ENCODE data around the gene SCRN2. TPM values are rescaled to one million over a fixed set of nuclear protein-coding genes. Genes with fewer than 3 reads are reported as not detected.
A peak's percentile ranks its signal among the peaks of the same experiment; 100 is the strongest.

Gene SCRN2
- 6.6 TPM for polyA plus RNA-seq (2013, experiment 1 of 2)
- polyA plus RNA-seq (2013, experiment 2 of 2), result 7.7 TPM

- WGBS (ENCODE audit: extremely low coverage, insufficient coverage, low lambda C conversion rate), result no CpG with 5 or more reads among the region's 55 CpGs
- peak; percentile 95 for DNase-seq
- Histone ChIP-seq H2BK120ac (ENCODE audit: low read depth, low read length) (no peak within 1 kb of the TSS), H3K79me1 (ENCODE audit: low read length) (peaks cover 4% of the 10 kb centered on the region), H3K23ac (ENCODE audit: low read length) (no peak within 1 kb of the TSS), H2AK5ac (ENCODE audit: low read length) (no peak within 1 kb of the TSS), H3K56ac (ENCODE audit: low read length) (peak within 1 kb of the TSS; percentile 86), H4K5ac (ENCODE audit: low read length) (no peak within 1 kb of the TSS), H3K9ac (ENCODE audit: low read length) (peak within 1 kb of the TSS; percentile 77), H4K8ac (ENCODE audit: low read depth, low read length) (peak within 1 kb of the TSS; percentile 58), H3K18ac (ENCODE audit: low read length) (peak within 1 kb of the TSS; percentile 61), H3K27ac (ENCODE audit: low read depth, low read length) (no peak within 1 kb of the TSS), H3K4me3 (ENCODE audit: low read length) (peak within 1 kb of the TSS; percentile 69), H3K36me3 (ENCODE audit: control insufficient read depth, insufficient read depth, low read length) (no peaks in the 10 kb centered on the region), H3K4me2 (ENCODE audit: low read length) (peak within 1 kb of the TSS; percentile 55), H3K4ac (ENCODE audit: low read depth, low read length) (peak within 1 kb of the TSS; percentile 21), H2BK15ac (replicated peaks; ENCODE audit: low read depth) (no peak within 1 kb of the TSS), H3K79me2 (ENCODE audit: control insufficient read depth, insufficient read depth, low read length) (no peaks in the 10 kb centered on the region), H3K27me3 (ENCODE audit: insufficient read depth, low read length, poor library complexity) (no peaks in the 10 kb centered on the region), H2BK5ac (ENCODE audit: low read length) (no peak within 1 kb of the TSS), H3K4me1 (ENCODE audit: control insufficient read depth, low read depth, low read length) (peaks cover 7% of the 10 kb centered on the region)
Observed at GRCh38 chr17:47840742-47841487, at the start of gene SCRN2. SCRN2 (minus strand) TSS chr17:47841273; CDS start chr17:47840843, 430 bp downstream.

GRCh38 chr17:47889734-47890529, 48.9 kb upstream of the SCRN2 start:
- H3K79me2 ChIP-seq (ENCODE audit: control insufficient read depth, insufficient read depth, low read length), result no peaks in the 10 kb centered on the region
- H3K23ac ChIP-seq (ENCODE audit: low read length), result no peak overlapping the region
- no peak overlapping the region for H3K4ac ChIP-seq (ENCODE audit: low read depth, low read length)
- H3K27ac ChIP-seq (ENCODE audit: low read depth, low read length), result no peak overlapping the region
- H4K8ac ChIP-seq (ENCODE audit: low read depth, low read length), result no peak overlapping the region
- no peak overlapping the region for H2BK5ac ChIP-seq (ENCODE audit: low read length)
- no peaks in the 10 kb centered on the region for H3K36me3 ChIP-seq (ENCODE audit: control insufficient read depth, insufficient read depth, low read length)
- WGBS (ENCODE audit: extremely low coverage, insufficient coverage, low lambda C conversion rate), result no CpG with 5 or more reads among the region's 11 CpGs
- H3K4me1 ChIP-seq (ENCODE audit: control insufficient read depth, low read depth, low read length), result peaks cover 5% of the 10 kb centered on the region
- no peak overlapping the region for H3K18ac ChIP-seq (ENCODE audit: low read length)
- H3K4me2 ChIP-seq (ENCODE audit: low read length), result no peak overlapping the region
- no peak overlapping the region for H3K4me3 ChIP-seq (ENCODE audit: low read length)
- peak overlapping the region; percentile 34 for H3K9ac ChIP-seq (ENCODE audit: low read length)
- no peaks in the 10 kb centered on the region for H3K27me3 ChIP-seq (ENCODE audit: insufficient read depth, low read length, poor library complexity)
- no peak overlapping the region for H2BK120ac ChIP-seq (ENCODE audit: low read depth, low read length)
- peak overlapping the region; percentile 73 for H3K56ac ChIP-seq (ENCODE audit: low read length)
- no peak overlapping the region for H2AK5ac ChIP-seq (ENCODE audit: low read length)
- H3K79me1 ChIP-seq (ENCODE audit: low read length), result no peaks in the 10 kb centered on the region
- no peak overlapping the region for H4K5ac ChIP-seq (ENCODE audit: low read length)
- peak; percentile 90 for DNase-seq
- H2BK15ac ChIP-seq (replicated peaks; ENCODE audit: low read depth), result no peak overlapping the region

GRCh38 chr17:47888293-47888692, 47.2 kb upstream of the SCRN2 start:
- H3K4me3 ChIP-seq (ENCODE audit: low read length), result no peak overlapping the region
- H4K5ac ChIP-seq (ENCODE audit: low read length), result no peak overlapping the region
- H2AK5ac ChIP-seq (ENCODE audit: low read length), result no peak overlapping the region
- peaks cover 7% of the 10 kb centered on the region for H3K4me1 ChIP-seq (ENCODE audit: control insufficient read depth, low read depth, low read length)
- H4K8ac ChIP-seq (ENCODE audit: low read depth, low read length), result no peak overlapping the region
- H3K27ac ChIP-seq (ENCODE audit: low read depth, low read length), result no peak overlapping the region
- no peaks in the 10 kb centered on the region for H3K79me1 ChIP-seq (ENCODE audit: low read length)
- H3K27me3 ChIP-seq (ENCODE audit: insufficient read depth, low read length, poor library complexity), result no peaks in the 10 kb centered on the region
- DNase-seq, result no peak
- no CpG with 5 or more reads among the region's 6 CpGs for WGBS (ENCODE audit: extremely low coverage, insufficient coverage, low lambda C conversion rate)
- no peak overlapping the region for H2BK120ac ChIP-seq (ENCODE audit: low read depth, low read length)
- no peak overlapping the region for H2BK15ac ChIP-seq (replicated peaks; ENCODE audit: low read depth)
- no peak overlapping the region for H3K9ac ChIP-seq (ENCODE audit: low read length)
- no peak overlapping the region for H3K4ac ChIP-seq (ENCODE audit: low read depth, low read length)
- H3K79me2 ChIP-seq (ENCODE audit: control insufficient read depth, insufficient read depth, low read length), result no peaks in the 10 kb centered on the region
- no peak overlapping the region for H3K23ac ChIP-seq (ENCODE audit: low read length)
- H3K56ac ChIP-seq (ENCODE audit: low read length), result no peak overlapping the region
- H3K18ac ChIP-seq (ENCODE audit: low read length), result no peak overlapping the region
- no peak overlapping the region for H2BK5ac ChIP-seq (ENCODE audit: low read length)
- no peak overlapping the region for H3K4me2 ChIP-seq (ENCODE audit: low read length)
- H3K36me3 ChIP-seq (ENCODE audit: control insufficient read depth, insufficient read depth, low read length), result no peaks in the 10 kb centered on the region

- Histone ChIP-seq H3K79me1 (ENCODE audit: low read length) (no peaks in the 10 kb centered on the region), H3K4ac (ENCODE audit: low read depth, low read length) (no peak overlapping the region), H3K79me2 (ENCODE audit: control insufficient read depth, insufficient read depth, low read length) (no peaks in the 10 kb centered on the region), H3K9ac (ENCODE audit: low read length) (peak overlapping the region; percentile 24), H4K5ac (ENCODE audit: low read length) (no peak overlapping the region), H3K4me2 (ENCODE audit: low read length) (no peak overlapping the region), H3K4me1 (ENCODE audit: control insufficient read depth, low read depth, low read length) (peaks cover 7% of the 10 kb centered on the region), H3K23ac (ENCODE audit: low read length) (no peak overlapping the region), H2BK15ac (replicated peaks; ENCODE audit: low read depth) (no peak overlapping the region), H3K36me3 (ENCODE audit: control insufficient read depth, insufficient read depth, low read length) (no peaks in the 10 kb centered on the region), H2BK5ac (ENCODE audit: low read length) (no peak overlapping the region), H3K18ac (ENCODE audit: low read length) (no peak overlapping the region), H3K4me3 (ENCODE audit: low read length) (no peak overlapping the region), H3K27me3 (ENCODE audit: insufficient read depth, low read length, poor library complexity) (no peaks in the 10 kb centered on the region), H2BK120ac (ENCODE audit: low read depth, low read length) (no peak overlapping the region), H3K27ac (ENCODE audit: low read depth, low read length) (no peak overlapping the region), H4K8ac (ENCODE audit: low read depth, low read length) (no peak overlapping the region), H3K56ac (ENCODE audit: low read length) (peak overlapping the region; percentile 70), H2AK5ac (ENCODE audit: low read length) (no peak overlapping the region)
- no CpG with 5 or more reads among the region's 11 CpGs for WGBS (ENCODE audit: extremely low coverage, insufficient coverage, low lambda C conversion rate)
- DNase-seq, result no peak
Observed at GRCh38 chr17:47884905-47885730, 44.0 kb upstream of the SCRN2 start.

GRCh38 chr17:47884427-47884740, 43.3 kb upstream of the SCRN2 start:
- DNase-seq, result no peak
- Histone ChIP-seq H2BK15ac (replicated peaks; ENCODE audit: low read depth) (no peak overlapping the region), H3K9ac (ENCODE audit: low read length) (no peak overlapping the region), H3K4me3 (ENCODE audit: low read length) (no peak overlapping the region), H3K4me1 (ENCODE audit: control insufficient read depth, low read depth, low read length) (peaks cover 7% of the 10 kb centered on the region), H3K23ac (ENCODE audit: low read length) (no peak overlapping the region), H3K18ac (ENCODE audit: low read length) (no peak overlapping the region), H3K79me2 (ENCODE audit: control insufficient read depth, insufficient read depth, low read length) (no peaks in the 10 kb centered on the region), H3K27me3 (ENCODE audit: insufficient read depth, low read length, poor library complexity) (no peaks in the 10 kb centered on the region), H2BK120ac (ENCODE audit: low read depth, low read length) (no peak overlapping the region), H3K36me3 (ENCODE audit: control insufficient read depth, insufficient read depth, low read length) (no peaks in the 10 kb centered on the region), H3K27ac (ENCODE audit: low read depth, low read length) (no peak overlapping the region), H3K4me2 (ENCODE audit: low read length) (no peak overlapping the region), H3K79me1 (ENCODE audit: low read length) (no peaks in the 10 kb centered on the region), H2BK5ac (ENCODE audit: low read length) (no peak overlapping the region), H4K8ac (ENCODE audit: low read depth, low read length) (no peak overlapping the region), H2AK5ac (ENCODE audit: low read length) (no peak overlapping the region), H4K5ac (ENCODE audit: low read length) (no peak overlapping the region), H3K4ac (ENCODE audit: low read depth, low read length) (no peak overlapping the region), H3K56ac (ENCODE audit: low read length) (peak overlapping the region; percentile 42)
- WGBS (ENCODE audit: extremely low coverage, insufficient coverage, low lambda C conversion rate), result no CpG with 5 or more reads among the region's 5 CpGs
